SK-N-SH (cell line): ENCODE results near the gene AMFR. TPM values are rescaled to one million over a fixed set of nuclear protein-coding genes. Genes with fewer than 3 reads are reported as not detected.

ENCODE experiments used
- CTCF ChIA-PET: fragments of 300-600, 350-600 bp; formaldehyde crosslinking; extraction: SDS; loops from one replicate; lab custom pipeline; 2021; lab: Yijun Ruan, JAX
- POLR2A ChIA-PET: fragments of 350-600 bp; sonication (Branson Sonifier 250); formaldehyde crosslinking; extraction: SDS; loops from one replicate; lab custom pipeline; 2020; ENCODE audit warnings: antibody characterized with exemption, inconsistent platforms; lab: Yijun Ruan, JAX
- DNase-seq: peaks from one replicate; pipeline ENCODE4 v3.0.0; 2012
- H2AFZ ChIP-seq: fragments of 200-600 bp; sonication (generic); 2 replicates; pipeline ENCODE4 v1.8.1; 2016; ENCODE audit warnings: antibody characterized with exemption, mild to moderate bottlenecking, low read depth
- H3F3A ChIP-seq: fragments of 200-600 bp; sonication (generic); replicated peaks from 2 replicates; pipeline ENCODE3; 2016; ENCODE audit warnings: antibody characterized with exemption, mild to moderate bottlenecking; ENCODE audit not compliant: insufficient read depth
- H3K27ac ChIP-seq, 2 experiments: fragments of 200-500 bp in 1 of 2; fragments of 200-600 bp in 1 of 2; sonication (Bioruptor generic) in 1 of 2; sonication (generic), shearing (Covaris generic) in 1 of 2; 2 replicates each; pipeline versions ENCODE4 v1.5.1 to v1.6.1; 2014 to 2016; ENCODE audit warnings: low read depth in 2 of 2, inconsistent platforms in 1 of 2, low read length in 1 of 2, mild to moderate bottlenecking in 1 of 2, mixed read lengths in 1 of 2
- H3K27me3 ChIP-seq: fragments of 200-600 bp; sonication (generic), shearing (Covaris generic); 2 replicates; pipeline ENCODE4 v1.6.1; 2016; ENCODE audit warnings: mixed run types; ENCODE audit not compliant: insufficient read depth
- H3K36me3 ChIP-seq, 2 experiments: fragments of 200-500 bp in 1 of 2; fragments of 200-600 bp in 1 of 2; sonication (Bioruptor generic) in 1 of 2; sonication (generic) in 1 of 2; replicated peaks in 1 of 2; 2 replicates each; pipeline versions ENCODE3 to v1.5.1; 2014 to 2016; ENCODE audit warnings: low read length in 1 of 2, mild to moderate bottlenecking in 1 of 2; ENCODE audit not compliant: insufficient read depth in 2 of 2, control insufficient read depth in 1 of 2
- H3K4me1 ChIP-seq, 2 experiments: fragments of 200-500 bp in 1 of 2; fragments of 200-600 bp in 1 of 2; sonication (Bioruptor generic) in 1 of 2; sonication (generic), shearing (Covaris generic) in 1 of 2; 2 replicates each; pipeline versions ENCODE4 v1.5.1 to v1.6.1; 2014 to 2016; ENCODE audit warnings: low read depth in 1 of 2, low read length in 1 of 2, mixed run types in 1 of 2; ENCODE audit not compliant: insufficient read depth in 2 of 2, control insufficient read depth in 1 of 2
- H3K4me2 ChIP-seq: fragments of 200-600 bp; sonication (generic), shearing (Covaris generic); 2 replicates; pipeline ENCODE4 v1.6.1; 2017; ENCODE audit warnings: mixed run types
- H3K4me3 ChIP-seq, 2 experiments: fragments of 200-500 bp in 1 of 2; fragments of 200-600 bp in 1 of 2; sonication (Bioruptor generic) in 1 of 2; sonication (generic), shearing (Covaris generic) in 1 of 2; 2 replicates each; pipeline versions ENCODE4 v1.5.1 to v1.8.1; 2014 to 2016; ENCODE audit warnings: low read depth in 2 of 2, inconsistent platforms in 1 of 2, low read length in 1 of 2, mild to moderate bottlenecking in 1 of 2, mixed read lengths in 1 of 2, moderate library complexity in 1 of 2
- H3K79me2 ChIP-seq: fragments of 200-600 bp; sonication (generic); 2 replicates; pipeline ENCODE4 v1.8.1; 2017; ENCODE audit warnings: mild to moderate bottlenecking; ENCODE audit not compliant: insufficient read depth
- H3K9ac ChIP-seq: fragments of 200-600 bp; sonication (generic); 2 replicates; pipeline ENCODE4 v1.6.1; 2017; ENCODE audit warnings: mixed run types
- H3K9me2 ChIP-seq: fragments of 200-600 bp; sonication (generic); 2 replicates; pipeline ENCODE4 v1.6.1; 2017; ENCODE audit warnings: mixed run types
- H3K9me3 ChIP-seq: fragments of 200-600 bp; sonication (generic); 2 replicates; pipeline ENCODE4 v1.6.1; 2017; ENCODE audit warnings: mixed run types, mild to moderate bottlenecking, moderate library complexity
- H4K20me1 ChIP-seq: fragments of 200-600 bp; sonication (generic); 2 replicates; pipeline ENCODE4 v1.6.1; 2017; ENCODE audit warnings: mild to moderate bottlenecking, mixed run types; ENCODE audit not compliant: insufficient read depth
- EZH2phosphoT487 ChIP-seq: fragments of 200-600 bp; sonication (generic); IDR thresholded peaks from 2 replicates; pipeline ENCODE4 v1.6.1; 2017; ENCODE audit warnings: low read depth, mixed run types, mild to moderate bottlenecking, antibody characterized with exemption, moderate library complexity, borderline replicate concordance
- FOXJ3 ChIP-seq: sonication (generic); formaldehyde crosslinking; IDR thresholded peaks from 2 replicates; pipeline ENCODE4 v1.5.1; 2020; ENCODE audit warnings: mild to moderate bottlenecking, missing genetic modification reagents
- FOXM1 ChIP-seq: IDR thresholded peaks from 2 replicates; pipeline ENCODE4 v1.4.0; 2012; ENCODE audit warnings: low read depth, mild to moderate bottlenecking
- MEF2A ChIP-seq: IDR thresholded peaks from 2 replicates; pipeline ENCODE4 v1.4.0; 2012; ENCODE audit warnings: low read depth, borderline replicate concordance
- NRF1 ChIP-seq: IDR thresholded peaks from 2 replicates; pipeline ENCODE4 v1.6.1; 2012; ENCODE audit warnings: low read depth, mild to moderate bottlenecking, low read length
- TCF12 ChIP-seq: IDR thresholded peaks from 2 replicates; pipeline ENCODE4 v1.4.0; 2012
- ZBTB33 ChIP-seq: IDR thresholded peaks from 2 replicates; pipeline ENCODE4 v1.4.0; 2012; ENCODE audit warnings: low read depth, borderline replicate concordance
- WGBS: methylation state at CpG from one replicate; pipeline ENCODE4 v1.1.6; 2017; ENCODE audit warnings: low lambda C conversion rate; 5-methylcytosine and 5-hydroxymethylcytosine counted together
- polyA plus RNA-seq, 3 experiments: library from polyadenylated mRNA; depleted of rRNA; stranded (reverse); fragments of >200 nt; gene quantifications; 2 replicates each; pipeline ENCODE4 v1.2.3, GENCODE V29; 2012
- TF ChIP-seq, protein P1 (sequence below): IDR thresholded peaks from 2 replicates; pipeline ENCODE4 v1.6.1; 2012; ENCODE audit warnings: mild to moderate bottlenecking, low read depth, low read length, moderate library complexity
- TF ChIP-seq, protein P2 (sequence below): IDR thresholded peaks from 2 replicates; pipeline ENCODE4; 2012
- TF ChIP-seq, protein P3 (sequence below): fragments of 150-350 bp; IDR thresholded peaks from 2 replicates; pipeline ENCODE4 v1.6.1; 2017; ENCODE audit warnings: antibody characterized with exemption, low read length, low read depth, borderline replicate concordance

AMFR gene
- polyA plus RNA-seq, 1 of the 3 experiments (the other 2 are of a cell fraction), result 65.3 TPM

GRCh38 chr16:56468800-56469199 lies 43.5 kb upstream of the AMFR start (continued):
- TF ChIP-seq, protein P1, sequence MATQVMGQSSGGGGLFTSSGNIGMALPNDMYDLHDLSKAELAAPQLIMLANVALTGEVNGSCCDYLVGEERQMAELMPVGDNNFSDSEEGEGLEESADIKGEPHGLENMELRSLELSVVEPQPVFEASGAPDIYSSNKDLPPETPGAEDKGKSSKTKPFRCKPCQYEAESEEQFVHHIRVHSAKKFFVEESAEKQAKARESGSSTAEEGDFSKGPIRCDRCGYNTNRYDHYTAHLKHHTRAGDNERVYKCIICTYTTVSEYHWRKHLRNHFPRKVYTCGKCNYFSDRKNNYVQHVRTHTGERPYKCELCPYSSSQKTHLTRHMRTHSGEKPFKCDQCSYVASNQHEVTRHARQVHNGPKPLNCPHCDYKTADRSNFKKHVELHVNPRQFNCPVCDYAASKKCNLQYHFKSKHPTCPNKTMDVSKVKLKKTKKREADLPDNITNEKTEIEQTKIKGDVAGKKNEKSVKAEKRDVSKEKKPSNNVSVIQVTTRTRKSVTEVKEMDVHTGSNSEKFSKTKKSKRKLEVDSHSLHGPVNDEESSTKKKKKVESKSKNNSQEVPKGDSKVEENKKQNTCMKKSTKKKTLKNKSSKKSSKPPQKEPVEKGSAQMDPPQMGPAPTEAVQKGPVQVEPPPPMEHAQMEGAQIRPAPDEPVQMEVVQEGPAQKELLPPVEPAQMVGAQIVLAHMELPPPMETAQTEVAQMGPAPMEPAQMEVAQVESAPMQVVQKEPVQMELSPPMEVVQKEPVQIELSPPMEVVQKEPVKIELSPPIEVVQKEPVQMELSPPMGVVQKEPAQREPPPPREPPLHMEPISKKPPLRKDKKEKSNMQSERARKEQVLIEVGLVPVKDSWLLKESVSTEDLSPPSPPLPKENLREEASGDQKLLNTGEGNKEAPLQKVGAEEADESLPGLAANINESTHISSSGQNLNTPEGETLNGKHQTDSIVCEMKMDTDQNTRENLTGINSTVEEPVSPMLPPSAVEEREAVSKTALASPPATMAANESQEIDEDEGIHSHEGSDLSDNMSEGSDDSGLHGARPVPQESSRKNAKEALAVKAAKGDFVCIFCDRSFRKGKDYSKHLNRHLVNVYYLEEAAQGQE, result no peak
- TF ChIP-seq FOXM1 (no peak), MEF2A (no peak), TCF12 (no peak)
- TF ChIP-seq, protein P2, sequence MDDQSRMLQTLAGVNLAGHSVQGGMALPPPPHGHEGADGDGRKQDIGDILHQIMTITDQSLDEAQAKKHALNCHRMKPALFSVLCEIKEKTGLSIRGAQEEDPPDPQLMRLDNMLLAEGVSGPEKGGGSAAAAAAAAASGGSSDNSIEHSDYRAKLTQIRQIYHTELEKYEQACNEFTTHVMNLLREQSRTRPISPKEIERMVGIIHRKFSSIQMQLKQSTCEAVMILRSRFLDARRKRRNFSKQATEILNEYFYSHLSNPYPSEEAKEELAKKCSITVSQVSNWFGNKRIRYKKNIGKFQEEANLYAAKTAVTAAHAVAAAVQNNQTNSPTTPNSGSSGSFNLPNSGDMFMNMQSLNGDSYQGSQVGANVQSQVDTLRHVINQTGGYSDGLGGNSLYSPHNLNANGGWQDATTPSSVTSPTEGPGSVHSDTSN, result no peak
- TF ChIP-seq, all 33 proteins: peak for 0

DNA sequence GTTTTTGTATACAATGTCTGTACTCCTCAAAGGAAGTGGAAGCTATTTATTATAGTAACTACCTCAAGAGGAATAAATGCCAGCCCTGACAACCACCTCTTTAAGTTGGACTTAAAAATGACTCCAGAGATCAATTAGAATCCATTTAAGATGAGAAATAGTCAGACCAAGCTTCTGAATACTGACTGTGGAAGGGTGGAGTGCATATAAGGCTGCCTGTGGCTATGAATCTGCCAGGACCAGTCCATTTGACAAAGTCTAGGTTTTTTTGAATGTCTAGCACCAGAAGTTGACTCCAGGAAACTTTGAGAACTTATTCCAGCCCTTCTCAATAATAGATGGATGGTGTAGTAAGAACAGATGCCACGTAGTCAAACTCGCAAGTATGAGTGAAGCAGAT lies 41.0 kb upstream of the AMFR start:
- Histone ChIP-seq H3K4me1 (peaks cover 0 to 4% of the 10 kb centered on the region in 2 experiments; a peak in 2 of 4 replicates), H3K79me2 (no peaks in the 10 kb centered on the region), H3K4me2 (no peak overlapping the region), H3K27me3 (no peaks in the 10 kb centered on the region), H3K36me3 (peaks cover 79 to 92% of the 10 kb centered on the region in 2 experiments), H4K20me1 (no peaks in the 10 kb centered on the region), H3K9me2 (no peaks in the 10 kb centered on the region), H3K9ac (no peak overlapping the region), H3K27ac (no peak overlapping the region), H3K9me3 (no peaks in the 10 kb centered on the region), H2AFZ (no peak overlapping the region), H3K4me3 (no peak overlapping the region), H3F3A (peaks cover 6% of the 10 kb centered on the region)
- no peak for DNase-seq
- ChIA-PET POLR2A (no interaction called here), CTCF (no interaction called here)
- no peak for TF ChIP-seq NRF1
- WGBS, result 86% methylated on average over 2 of the region's 2 CpGs

DNA sequence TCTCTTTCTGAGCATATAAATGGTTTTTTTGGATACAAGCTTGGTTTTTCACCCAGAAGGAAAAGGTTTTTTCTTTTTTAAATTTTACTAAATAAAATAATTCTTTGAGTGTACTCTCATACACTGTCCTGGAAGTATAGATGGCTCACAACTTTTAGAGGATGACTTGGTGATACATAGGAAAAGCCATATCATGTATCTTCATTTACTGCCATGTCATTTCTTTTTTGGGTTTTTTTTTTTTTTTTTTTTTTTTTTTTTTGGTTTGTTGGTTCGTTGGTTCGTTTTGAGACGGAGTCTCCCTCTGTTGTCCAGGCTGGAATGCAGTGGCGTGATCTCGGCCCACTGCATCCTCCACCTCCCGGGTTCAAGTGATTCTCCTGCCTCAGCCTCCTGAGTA lies 37.8 kb upstream of the AMFR start:
- no peak overlapping the region for H3K4me2 ChIP-seq
- no peaks in the 10 kb centered on the region for H3K9me2 ChIP-seq
- no peaks in the 10 kb centered on the region for H3K9me3 ChIP-seq
- no peak overlapping the region for H3K4me3 ChIP-seq
- H2AFZ ChIP-seq, result no peak overlapping the region
- H3K79me2 ChIP-seq, result 0 out of 2 replicates have a peak, but pooled peaks cover 2% of the 10 kb centered on the region
- 95% methylated on average over 6 of the region's 6 CpGs for WGBS
- H3K4me1 ChIP-seq, result peaks cover 0 to 4% of the 10 kb centered on the region in 2 experiments; a peak in 2 of 4 replicates
- ChIA-PET CTCF (no interaction called here), POLR2A (no interaction called here)
- H3K27ac ChIP-seq, result no peak overlapping the region; a peak in 1 of 4 replicates
- no peaks in the 10 kb centered on the region for H3F3A ChIP-seq
- no peak overlapping the region for H3K9ac ChIP-seq
- TF ChIP-seq, protein P3, sequence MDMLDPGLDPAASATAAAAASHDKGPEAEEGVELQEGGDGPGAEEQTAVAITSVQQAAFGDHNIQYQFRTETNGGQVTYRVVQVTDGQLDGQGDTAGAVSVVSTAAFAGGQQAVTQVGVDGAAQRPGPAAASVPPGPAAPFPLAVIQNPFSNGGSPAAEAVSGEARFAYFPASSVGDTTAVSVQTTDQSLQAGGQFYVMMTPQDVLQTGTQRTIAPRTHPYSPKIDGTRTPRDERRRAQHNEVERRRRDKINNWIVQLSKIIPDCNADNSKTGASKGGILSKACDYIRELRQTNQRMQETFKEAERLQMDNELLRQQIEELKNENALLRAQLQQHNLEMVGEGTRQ, result no peak
- TF ChIP-seq EZH2phosphoT487 (no peak), FOXJ3 (CRISPR knock-in tag) (no peak), ZBTB33 (no peak), NRF1 (no peak)
- TF ChIP-seq, protein P1, result no peak
- no peaks in the 10 kb centered on the region for H3K27me3 ChIP-seq
- no peaks in the 10 kb centered on the region for H4K20me1 ChIP-seq
- H3K36me3 ChIP-seq, result peaks cover 82 to 91% of the 10 kb centered on the region in 2 experiments
- no peak for DNase-seq
